GM19099 (cell line): ENCODE measurements around the gene TLE5.

Experiments
- POLR2A ChIP-seq: IDR thresholded peaks from 3 replicates; pipeline ENCODE4 v1.6.1; 2011; ENCODE audit warnings: low read depth; ENCODE audit not compliant: insufficient read length; ENCODE audit errors: extremely low read depth

TLE5 gene

DNA sequence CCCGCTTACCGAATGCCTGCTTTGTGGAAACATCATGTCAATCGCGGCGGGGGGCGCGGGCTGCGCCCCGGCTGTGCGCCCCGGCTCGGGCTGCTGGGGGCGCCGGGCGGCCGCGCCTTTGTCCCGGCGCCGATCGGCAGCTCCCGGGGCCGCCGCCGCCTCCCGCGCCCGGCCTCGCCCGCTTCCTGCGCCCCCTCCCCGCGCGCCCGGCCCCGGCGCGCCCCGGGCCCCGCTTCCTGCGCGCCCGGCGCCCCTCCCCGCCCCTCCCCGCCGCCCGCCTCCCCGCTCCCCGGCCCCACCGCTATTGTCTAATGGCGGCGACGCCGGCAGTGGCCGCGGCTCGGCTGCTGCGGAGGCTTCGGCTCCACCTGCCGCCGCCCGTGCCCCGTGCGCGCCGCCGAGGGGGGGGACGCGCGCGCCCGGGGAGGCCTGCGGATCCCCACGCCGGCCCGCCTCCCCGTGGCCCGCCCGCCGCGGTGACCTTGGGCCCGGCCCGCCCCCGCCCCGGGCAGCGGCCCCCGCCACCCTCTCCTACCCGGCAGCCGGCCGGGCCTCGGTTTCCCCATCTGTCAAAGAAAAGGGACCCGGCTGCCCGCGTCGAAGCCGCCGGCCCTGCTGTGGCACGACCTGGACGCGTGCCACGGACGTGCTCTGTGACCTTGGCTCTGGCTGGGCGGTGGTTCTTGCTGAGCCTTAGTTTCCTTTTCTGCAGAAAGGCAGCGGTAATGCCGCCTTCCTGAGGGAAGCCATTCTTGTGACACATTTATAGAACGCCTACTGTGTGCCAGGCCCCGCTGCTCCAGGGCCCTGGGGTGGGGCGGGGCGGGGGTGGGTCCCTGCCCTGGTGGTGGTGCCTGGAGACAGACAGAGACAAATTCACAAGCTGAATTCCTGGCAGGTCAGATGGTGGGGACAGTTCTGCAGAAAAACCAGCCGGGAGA, at the start of gene TLE5:
Gene TLE5 (minus strand): TSS at position 331 of the 941 bp plus-strand sequence. CDS start 295 bp downstream, at position 36.
- TF ChIP-seq POLR2A, result peak; percentile 68

GRCh38 chr19:3111586-3112247, 49.4 kb upstream of the TLE5 start:
- no peak for TF ChIP-seq POLR2A

DNA sequence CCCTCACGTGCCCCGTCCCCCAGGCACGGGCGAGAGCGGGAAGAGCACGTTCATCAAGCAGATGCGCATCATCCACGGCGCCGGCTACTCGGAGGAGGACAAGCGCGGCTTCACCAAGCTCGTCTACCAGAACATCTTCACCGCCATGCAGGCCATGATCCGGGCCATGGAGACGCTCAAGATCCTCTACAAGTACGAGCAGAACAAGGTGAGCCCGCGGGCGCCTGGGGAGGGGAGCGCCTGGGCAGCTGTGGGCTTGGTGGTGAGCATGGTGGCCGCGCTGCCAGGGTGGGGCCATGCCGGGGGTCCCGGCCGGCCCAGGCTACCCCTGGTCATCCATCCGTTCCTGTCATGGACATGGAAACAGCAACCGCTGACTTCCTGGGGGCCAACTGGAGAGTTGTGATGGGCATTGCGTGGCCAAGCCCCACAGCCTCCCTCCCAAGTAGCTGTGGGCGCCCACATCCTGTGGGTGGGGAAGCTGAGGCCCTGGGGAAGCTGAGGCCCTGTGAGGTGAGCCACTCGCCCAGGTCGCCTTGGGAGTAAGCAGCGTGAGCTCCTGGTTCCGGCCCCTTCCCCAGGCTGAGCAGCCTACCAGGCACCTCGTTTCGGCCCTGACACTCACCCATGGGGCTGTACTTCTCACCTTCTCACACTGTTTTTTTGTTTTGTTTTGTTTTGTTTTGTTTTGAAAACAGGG, 48.0 kb upstream of the TLE5 start:
- no peak for TF ChIP-seq POLR2A

- TF ChIP-seq POLR2A, result no peak
Observed at GRCh38 chr19:3109491-3109890, 47.2 kb upstream of the TLE5 start.

- no peak for TF ChIP-seq POLR2A
Observed at GRCh38 chr19:3108775-3109174, 46.5 kb upstream of the TLE5 start.

DNA sequence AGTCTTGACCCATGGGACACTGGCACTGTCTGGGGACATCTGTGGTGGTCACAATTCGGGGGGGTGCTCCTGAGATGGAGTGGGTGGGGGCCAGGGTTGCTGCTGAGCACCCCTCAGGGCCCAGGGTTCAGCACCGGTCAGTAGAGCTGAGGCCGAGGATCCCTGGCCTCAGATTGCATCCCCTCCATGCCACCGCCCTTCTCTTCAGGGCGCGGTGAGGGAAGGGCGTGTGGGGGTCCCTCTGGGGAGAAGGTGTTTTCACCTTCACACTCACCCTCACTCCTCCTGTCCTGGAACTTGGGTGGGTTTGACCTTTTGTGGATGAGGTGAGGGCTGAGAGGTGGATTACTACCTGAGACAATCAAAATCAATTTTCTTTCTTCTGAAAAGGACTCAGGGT, 45.4 kb upstream of the TLE5 start:
- TF ChIP-seq POLR2A, result no peak

GRCh38 chr19:3106509-3107141, 44.3 kb upstream of the TLE5 start:
- no peak for TF ChIP-seq POLR2A

DNA sequence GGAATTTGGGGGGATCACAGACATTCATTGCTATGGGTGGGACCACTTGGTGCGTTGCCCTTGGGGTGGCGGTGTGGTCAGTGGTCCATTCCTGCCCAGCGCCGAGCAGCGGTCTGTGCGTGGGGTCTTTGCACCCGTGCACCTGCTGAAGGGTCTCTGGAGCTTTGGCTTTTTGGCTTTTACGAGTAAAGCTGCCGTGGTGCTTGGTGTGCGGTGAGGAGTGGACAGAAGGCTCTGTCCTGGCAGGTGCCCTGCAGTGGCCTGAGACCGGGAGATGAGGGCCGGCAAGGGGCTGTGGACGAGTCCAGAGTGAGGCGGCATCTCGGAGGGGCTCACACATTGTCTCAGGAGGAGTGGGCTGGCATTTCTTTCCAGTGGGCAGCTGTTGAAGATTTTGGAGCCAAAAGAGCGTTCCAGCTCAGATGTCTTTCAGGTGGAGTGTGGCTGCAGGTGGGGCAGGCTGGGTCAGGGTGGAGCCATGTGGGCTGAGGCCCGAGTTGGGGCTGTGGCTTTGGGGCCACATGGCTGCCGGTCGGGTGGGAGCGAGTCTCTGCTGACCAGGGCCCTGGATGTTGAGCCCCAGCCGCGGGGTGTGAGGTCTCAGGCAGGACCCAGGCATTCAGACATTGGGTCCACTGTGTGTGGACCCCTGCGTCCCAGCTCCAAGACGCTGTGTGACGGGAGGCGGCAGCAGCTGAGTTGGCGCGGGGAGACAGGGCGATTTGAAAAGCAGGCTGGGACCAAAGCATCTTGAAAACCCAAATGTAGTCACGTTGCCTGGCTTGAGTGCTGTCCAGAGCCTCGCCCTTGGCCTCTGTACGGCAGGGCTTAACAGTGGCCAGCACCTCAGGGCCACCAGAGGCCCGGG, 43.6 kb upstream of the TLE5 start:
- no peak for TF ChIP-seq POLR2A

GRCh38 chr19:3104708-3104983, 42.4 kb upstream of the TLE5 start:
- TF ChIP-seq POLR2A, result no peak

- TF ChIP-seq POLR2A, result no peak
Observed at GRCh38 chr19:3102239-3103140, 40.2 kb upstream of the TLE5 start.

GRCh38 chr19:3100747-3101730, 38.7 kb upstream of the TLE5 start:
- TF ChIP-seq POLR2A, result no peak

- TF ChIP-seq POLR2A, result no peak
Observed at GRCh38 chr19:3100331-3100730, 38.0 kb upstream of the TLE5 start.
